ENCODE results near the gene DZIP1L.

The DZIP1L gene

DNA sequence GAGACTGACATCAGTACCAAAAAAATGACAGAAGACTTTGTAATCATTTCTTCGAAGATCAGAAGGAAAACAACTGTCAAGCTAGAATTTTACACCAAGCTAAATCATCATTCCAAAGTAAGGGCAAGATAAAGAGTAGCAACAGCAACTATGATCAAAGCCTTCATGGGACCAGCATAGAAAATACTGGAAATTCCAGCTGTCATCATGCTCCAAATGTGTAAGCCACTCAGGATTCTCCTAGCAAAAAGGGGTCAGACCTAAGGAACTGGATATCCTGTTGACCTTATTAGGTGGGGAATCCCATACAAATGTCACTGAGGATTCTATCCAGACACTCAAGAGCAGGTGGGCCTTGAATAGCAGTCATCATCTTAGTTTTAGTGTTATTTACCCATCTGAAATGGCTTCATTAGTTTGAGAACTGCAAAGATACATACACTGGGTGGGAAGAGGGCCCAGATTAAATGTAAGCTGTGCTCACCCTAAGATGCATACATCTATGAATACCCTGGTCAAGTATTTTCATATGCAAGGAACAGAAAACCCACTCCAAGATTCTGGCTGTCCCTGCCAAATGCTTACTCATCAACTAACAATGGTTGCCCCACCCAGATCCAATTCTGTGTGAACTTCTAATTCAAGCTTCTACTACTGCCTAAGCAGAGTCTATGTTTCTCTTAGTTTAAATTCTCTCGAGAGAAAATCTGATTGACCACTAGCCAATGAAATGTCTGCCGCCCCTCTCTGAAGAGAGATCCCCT lies 72.0 kb downstream of the DZIP1L start:
- Histone ChIP-seq H3K36me3 (ENCODE audit: control insufficient read depth, insufficient read depth, low read length) (no peaks in the 10 kb centered on the region), H3K27ac (ENCODE audit: insufficient read depth, low read length, poor library complexity, severe bottlenecking) (no peak overlapping the region), H3K4me3 (ENCODE audit: insufficient read depth, low read depth, low read length, poor library complexity, severe bottlenecking) (no peak overlapping the region), H3K27me3 (replicated peaks; ENCODE audit: control insufficient read depth, insufficient read depth, low read length, poor library complexity, severe bottlenecking) (no peaks in the 10 kb centered on the region), H3K9me3 (ENCODE audit: control insufficient read depth, low read length) (no peaks in the 10 kb centered on the region), H3K4me1 (ENCODE audit: control insufficient read depth, insufficient read depth, low read length, poor library complexity, severe bottlenecking) (no peaks in the 10 kb centered on the region)
- no peak for DNase-seq

DNA sequence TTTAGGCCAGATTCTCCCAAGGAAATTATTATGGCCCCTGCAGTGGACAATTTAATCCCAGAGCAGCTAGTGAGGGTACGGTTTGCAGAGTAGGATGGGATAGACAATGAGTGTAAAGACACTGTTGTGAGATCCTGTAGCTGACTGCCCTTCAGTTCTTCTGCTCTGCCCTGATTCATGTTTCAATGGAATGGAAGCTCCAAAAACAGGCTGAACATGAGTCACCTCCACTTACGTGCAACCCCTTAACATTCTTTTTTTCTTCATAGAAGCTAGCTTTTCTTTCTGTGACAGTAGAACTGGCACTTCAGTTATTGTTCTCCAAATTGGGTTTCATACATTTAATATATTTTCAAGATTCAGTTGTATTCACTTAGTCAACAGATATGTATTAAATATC lies 73.4 kb downstream of the DZIP1L start:
- H3K27ac ChIP-seq (ENCODE audit: insufficient read depth, low read length, poor library complexity, severe bottlenecking) = no peak overlapping the region
- no peak overlapping the region for H3K4me3 ChIP-seq (ENCODE audit: insufficient read depth, low read depth, low read length, poor library complexity, severe bottlenecking)
- no peaks in the 10 kb centered on the region for H3K27me3 ChIP-seq (replicated peaks; ENCODE audit: control insufficient read depth, insufficient read depth, low read length, poor library complexity, severe bottlenecking)
- no peaks in the 10 kb centered on the region for H3K9me3 ChIP-seq (ENCODE audit: control insufficient read depth, low read length)
- H3K36me3 ChIP-seq (ENCODE audit: control insufficient read depth, insufficient read depth, low read length) = no peaks in the 10 kb centered on the region
- no peak for DNase-seq
- H3K4me1 ChIP-seq (ENCODE audit: control insufficient read depth, insufficient read depth, low read length, poor library complexity, severe bottlenecking) = no peaks in the 10 kb centered on the region

- H3K36me3 ChIP-seq (ENCODE audit: control insufficient read depth, insufficient read depth, low read length) = no peaks in the 10 kb centered on the region
- H3K27ac ChIP-seq (ENCODE audit: insufficient read depth, low read length, poor library complexity, severe bottlenecking) = no peak overlapping the region
- no peaks in the 10 kb centered on the region for H3K9me3 ChIP-seq (ENCODE audit: control insufficient read depth, low read length)
- H3K4me1 ChIP-seq (ENCODE audit: control insufficient read depth, insufficient read depth, low read length, poor library complexity, severe bottlenecking) = no peaks in the 10 kb centered on the region
- no peak for DNase-seq
- H3K4me3 ChIP-seq (ENCODE audit: insufficient read depth, low read depth, low read length, poor library complexity, severe bottlenecking) = no peak overlapping the region
- H3K27me3 ChIP-seq (replicated peaks; ENCODE audit: control insufficient read depth, insufficient read depth, low read length, poor library complexity, severe bottlenecking) = no peaks in the 10 kb centered on the region
These were observed 76.5 kb downstream of the DZIP1L start for GRCh38 chr3:138038725-138039462.

GRCh38 chr3:138036572-138036971 lies 78.8 kb downstream of the DZIP1L start:
- H3K36me3 ChIP-seq (ENCODE audit: control insufficient read depth, insufficient read depth, low read length) = no peaks in the 10 kb centered on the region
- no peaks in the 10 kb centered on the region for H3K9me3 ChIP-seq (ENCODE audit: control insufficient read depth, low read length)
- H3K4me1 ChIP-seq (ENCODE audit: control insufficient read depth, insufficient read depth, low read length, poor library complexity, severe bottlenecking) = no peaks in the 10 kb centered on the region
- no peak overlapping the region for H3K4me3 ChIP-seq (ENCODE audit: insufficient read depth, low read depth, low read length, poor library complexity, severe bottlenecking)
- no peaks in the 10 kb centered on the region for H3K27me3 ChIP-seq (replicated peaks; ENCODE audit: control insufficient read depth, insufficient read depth, low read length, poor library complexity, severe bottlenecking)
- no peak overlapping the region for H3K27ac ChIP-seq (ENCODE audit: insufficient read depth, low read length, poor library complexity, severe bottlenecking)
- no peak for DNase-seq

DNA sequence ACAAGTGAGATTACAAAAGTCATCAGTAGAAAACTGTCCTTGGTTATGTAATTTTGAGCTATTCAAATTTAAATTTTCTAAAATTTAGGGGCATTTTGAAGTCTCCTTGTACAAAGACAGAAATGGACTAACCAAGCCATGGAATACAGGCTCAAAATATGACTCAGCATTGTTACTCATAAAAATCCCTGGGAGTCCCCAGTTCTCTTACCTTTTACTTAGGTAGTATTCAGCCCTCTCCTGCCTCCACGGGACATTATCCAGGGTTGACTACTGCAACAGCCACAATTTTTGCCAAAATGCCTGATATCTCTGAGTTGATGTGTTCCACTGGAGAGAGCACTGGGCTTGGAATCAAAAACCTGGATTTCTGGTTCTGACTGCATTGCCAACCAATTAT lies 80.5 kb downstream of the DZIP1L start:
- no peaks in the 10 kb centered on the region for H3K27me3 ChIP-seq (replicated peaks; ENCODE audit: control insufficient read depth, insufficient read depth, low read length, poor library complexity, severe bottlenecking)
- no peak overlapping the region for H3K27ac ChIP-seq (ENCODE audit: insufficient read depth, low read length, poor library complexity, severe bottlenecking)
- no peak for DNase-seq
- no peaks in the 10 kb centered on the region for H3K9me3 ChIP-seq (ENCODE audit: control insufficient read depth, low read length)
- no peaks in the 10 kb centered on the region for H3K36me3 ChIP-seq (ENCODE audit: control insufficient read depth, insufficient read depth, low read length)
- no peaks in the 10 kb centered on the region for H3K4me1 ChIP-seq (ENCODE audit: control insufficient read depth, insufficient read depth, low read length, poor library complexity, severe bottlenecking)
- no peak overlapping the region for H3K4me3 ChIP-seq (ENCODE audit: insufficient read depth, low read depth, low read length, poor library complexity, severe bottlenecking)

DNA sequence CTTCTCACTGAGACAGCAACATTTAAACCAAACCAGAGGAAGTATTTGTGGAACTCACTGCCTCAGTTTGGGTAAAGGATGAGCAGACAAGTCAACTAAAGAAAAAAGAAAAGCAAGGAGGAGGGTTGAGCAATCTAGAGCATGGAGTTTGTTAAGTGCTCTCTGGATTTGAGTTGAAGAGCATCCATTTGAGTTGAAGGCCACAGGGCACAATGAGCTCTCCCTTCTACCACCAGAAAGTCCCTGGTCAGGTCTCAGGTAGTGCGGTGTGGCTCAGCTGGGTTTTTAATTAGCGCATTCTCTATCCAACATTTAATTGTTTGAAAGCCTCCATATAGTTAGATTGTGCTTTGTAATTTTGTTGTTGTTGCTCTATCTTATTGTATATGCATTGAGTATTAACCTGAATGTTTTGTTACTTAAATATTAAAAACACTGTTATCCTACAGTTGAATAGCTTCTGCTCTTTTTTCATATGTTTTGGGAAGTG lies 82.2 kb downstream of the DZIP1L start:
- no peaks in the 10 kb centered on the region for H3K27me3 ChIP-seq (replicated peaks; ENCODE audit: control insufficient read depth, insufficient read depth, low read length, poor library complexity, severe bottlenecking)

GRCh38 chr3:138032567-138032966 lies 82.8 kb downstream of the DZIP1L start:
- no peak overlapping the region for H3K4me3 ChIP-seq (ENCODE audit: insufficient read depth, low read depth, low read length, poor library complexity, severe bottlenecking)
- no peak for DNase-seq
- no peak overlapping the region for H3K27ac ChIP-seq (ENCODE audit: insufficient read depth, low read length, poor library complexity, severe bottlenecking)
- H3K4me1 ChIP-seq (ENCODE audit: control insufficient read depth, insufficient read depth, low read length, poor library complexity, severe bottlenecking) = no peaks in the 10 kb centered on the region
- no peaks in the 10 kb centered on the region for H3K9me3 ChIP-seq (ENCODE audit: control insufficient read depth, low read length)
- H3K27me3 ChIP-seq (replicated peaks; ENCODE audit: control insufficient read depth, insufficient read depth, low read length, poor library complexity, severe bottlenecking) = no peaks in the 10 kb centered on the region
- no peaks in the 10 kb centered on the region for H3K36me3 ChIP-seq (ENCODE audit: control insufficient read depth, insufficient read depth, low read length)

More for the DNA sequence above, 82.2 kb downstream of the DZIP1L start:
- Histone ChIP-seq H3K4me3 (ENCODE audit: insufficient read depth, low read depth, low read length, poor library complexity, severe bottlenecking) (no peak overlapping the region), H3K4me1 (ENCODE audit: control insufficient read depth, insufficient read depth, low read length, poor library complexity, severe bottlenecking) (no peaks in the 10 kb centered on the region), H3K36me3 (ENCODE audit: control insufficient read depth, insufficient read depth, low read length) (no peaks in the 10 kb centered on the region), H3K27ac (ENCODE audit: insufficient read depth, low read length, poor library complexity, severe bottlenecking) (no peak overlapping the region), H3K9me3 (ENCODE audit: control insufficient read depth, low read length) (no peaks in the 10 kb centered on the region)
- no peak for DNase-seq

GRCh38 chr3:138031536-138031935 lies 83.9 kb downstream of the DZIP1L start:
- Histone ChIP-seq H3K27me3 (replicated peaks; ENCODE audit: control insufficient read depth, insufficient read depth, low read length, poor library complexity, severe bottlenecking) (no peaks in the 10 kb centered on the region), H3K4me1 (ENCODE audit: control insufficient read depth, insufficient read depth, low read length, poor library complexity, severe bottlenecking) (no peaks in the 10 kb centered on the region), H3K27ac (ENCODE audit: insufficient read depth, low read length, poor library complexity, severe bottlenecking) (no peak overlapping the region), H3K9me3 (ENCODE audit: control insufficient read depth, low read length) (no peaks in the 10 kb centered on the region), H3K36me3 (ENCODE audit: control insufficient read depth, insufficient read depth, low read length) (no peaks in the 10 kb centered on the region), H3K4me3 (ENCODE audit: insufficient read depth, low read depth, low read length, poor library complexity, severe bottlenecking) (no peak overlapping the region)
- DNase-seq = no peak

DNA sequence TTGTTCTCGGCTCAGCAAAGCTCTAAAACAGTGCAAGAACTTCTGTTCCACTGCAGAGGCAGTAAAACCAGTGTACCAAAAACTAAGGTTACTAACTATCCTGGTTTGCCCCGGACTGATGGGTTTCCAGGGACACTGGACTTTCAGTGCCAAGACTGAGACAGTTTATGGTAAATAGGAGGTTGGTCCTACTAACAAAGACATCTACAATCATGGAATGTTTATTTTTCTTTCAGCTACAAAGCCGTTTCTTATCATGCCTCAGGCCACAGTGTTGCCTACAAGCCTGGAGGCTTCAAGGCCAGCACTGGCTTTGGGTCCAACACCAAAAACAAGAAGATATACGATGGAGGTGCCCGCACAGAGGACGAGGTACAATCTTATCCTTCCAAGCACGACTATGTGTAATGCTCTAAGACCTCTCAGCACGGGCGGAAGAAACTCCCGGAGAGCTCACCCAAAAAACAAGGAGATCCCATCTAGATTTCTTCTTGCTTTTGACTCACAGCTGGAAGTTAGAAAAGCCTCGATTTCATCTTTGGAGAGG lies 84.6 kb downstream of the DZIP1L start:
- Histone ChIP-seq H3K27ac (ENCODE audit: insufficient read depth, low read length, poor library complexity, severe bottlenecking) (no peak overlapping the region), H3K27me3 (replicated peaks; ENCODE audit: control insufficient read depth, insufficient read depth, low read length, poor library complexity, severe bottlenecking) (no peaks in the 10 kb centered on the region), H3K4me1 (ENCODE audit: control insufficient read depth, insufficient read depth, low read length, poor library complexity, severe bottlenecking) (no peaks in the 10 kb centered on the region), H3K9me3 (ENCODE audit: control insufficient read depth, low read length) (no peaks in the 10 kb centered on the region), H3K36me3 (ENCODE audit: control insufficient read depth, insufficient read depth, low read length) (no peaks in the 10 kb centered on the region), H3K4me3 (ENCODE audit: insufficient read depth, low read depth, low read length, poor library complexity, severe bottlenecking) (no peak overlapping the region)
- no peak for DNase-seq

GRCh38 chr3:138027821-138028220 lies 87.6 kb downstream of the DZIP1L start:
- Histone ChIP-seq H3K4me3 (ENCODE audit: insufficient read depth, low read depth, low read length, poor library complexity, severe bottlenecking) (no peak overlapping the region), H3K9me3 (ENCODE audit: control insufficient read depth, low read length) (no peaks in the 10 kb centered on the region), H3K27me3 (replicated peaks; ENCODE audit: control insufficient read depth, insufficient read depth, low read length, poor library complexity, severe bottlenecking) (no peaks in the 10 kb centered on the region), H3K4me1 (ENCODE audit: control insufficient read depth, insufficient read depth, low read length, poor library complexity, severe bottlenecking) (no peaks in the 10 kb centered on the region), H3K27ac (ENCODE audit: insufficient read depth, low read length, poor library complexity, severe bottlenecking) (no peak overlapping the region), H3K36me3 (ENCODE audit: control insufficient read depth, insufficient read depth, low read length) (no peaks in the 10 kb centered on the region)
- no peak for DNase-seq

Data from effector memory CD4-positive, alpha-beta T cell (primary cell).